ENCODE measurements around the gene SMCO2. TPM values are rescaled to one million over a fixed set of nuclear protein-coding genes. Genes with fewer than 3 reads are reported as not detected.

Gene SMCO2
- total RNA-seq, 4 donors from 2014 or later, result 1.4 to 3.8 (median 1.5) TPM; not detected in 1

DNA sequence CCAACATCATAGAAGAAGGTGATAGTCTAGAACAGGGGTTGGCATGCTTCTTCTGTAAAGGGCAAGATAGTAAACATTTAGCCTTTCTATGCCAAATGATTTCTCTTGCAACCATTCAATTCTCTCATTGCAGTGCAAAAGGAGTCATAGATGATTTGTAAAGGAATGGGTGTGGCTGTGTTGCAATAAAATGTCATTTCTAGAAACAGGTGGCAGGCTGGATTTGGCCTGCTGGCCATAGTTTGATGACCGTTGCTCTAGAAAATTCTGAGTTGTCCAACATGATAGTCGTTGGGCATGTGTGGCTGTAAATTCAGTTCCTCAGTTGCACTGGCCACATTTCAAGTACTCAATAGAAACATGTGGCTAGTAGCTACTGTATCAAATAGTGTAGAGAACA, 21.7 kb downstream of the SMCO2 start:
- intact Hi-C loops (cut with DNase I), result no loop called here
- Histone ChIP-seq H3K36me3 (no peaks in the 10 kb centered on the region), H3K27ac (no peak overlapping the region), H3K4me1 (peaks cover 0 to 2% (median 0%) of the 10 kb centered on the region in 3 donors), H3K9me3 (no peaks in the 10 kb centered on the region), H3K4me3 (no peak overlapping the region), H3K27me3 (no peaks in the 10 kb centered on the region)
- no peak for TF ChIP-seq POLR2A (IDR thresholded peaks at IDR 0.05)
- TF ChIP-seq, protein P1, sequence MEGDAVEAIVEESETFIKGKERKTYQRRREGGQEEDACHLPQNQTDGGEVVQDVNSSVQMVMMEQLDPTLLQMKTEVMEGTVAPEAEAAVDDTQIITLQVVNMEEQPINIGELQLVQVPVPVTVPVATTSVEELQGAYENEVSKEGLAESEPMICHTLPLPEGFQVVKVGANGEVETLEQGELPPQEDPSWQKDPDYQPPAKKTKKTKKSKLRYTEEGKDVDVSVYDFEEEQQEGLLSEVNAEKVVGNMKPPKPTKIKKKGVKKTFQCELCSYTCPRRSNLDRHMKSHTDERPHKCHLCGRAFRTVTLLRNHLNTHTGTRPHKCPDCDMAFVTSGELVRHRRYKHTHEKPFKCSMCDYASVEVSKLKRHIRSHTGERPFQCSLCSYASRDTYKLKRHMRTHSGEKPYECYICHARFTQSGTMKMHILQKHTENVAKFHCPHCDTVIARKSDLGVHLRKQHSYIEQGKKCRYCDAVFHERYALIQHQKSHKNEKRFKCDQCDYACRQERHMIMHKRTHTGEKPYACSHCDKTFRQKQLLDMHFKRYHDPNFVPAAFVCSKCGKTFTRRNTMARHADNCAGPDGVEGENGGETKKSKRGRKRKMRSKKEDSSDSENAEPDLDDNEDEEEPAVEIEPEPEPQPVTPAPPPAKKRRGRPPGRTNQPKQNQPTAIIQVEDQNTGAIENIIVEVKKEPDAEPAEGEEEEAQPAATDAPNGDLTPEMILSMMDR (IDR thresholded peaks at IDR 0.05), result no peak
- no peak for DNase-seq
- 34 to 59% methylated on average over 2 of the region's 2 CpGs for WGBS, 2 donors

DNA sequence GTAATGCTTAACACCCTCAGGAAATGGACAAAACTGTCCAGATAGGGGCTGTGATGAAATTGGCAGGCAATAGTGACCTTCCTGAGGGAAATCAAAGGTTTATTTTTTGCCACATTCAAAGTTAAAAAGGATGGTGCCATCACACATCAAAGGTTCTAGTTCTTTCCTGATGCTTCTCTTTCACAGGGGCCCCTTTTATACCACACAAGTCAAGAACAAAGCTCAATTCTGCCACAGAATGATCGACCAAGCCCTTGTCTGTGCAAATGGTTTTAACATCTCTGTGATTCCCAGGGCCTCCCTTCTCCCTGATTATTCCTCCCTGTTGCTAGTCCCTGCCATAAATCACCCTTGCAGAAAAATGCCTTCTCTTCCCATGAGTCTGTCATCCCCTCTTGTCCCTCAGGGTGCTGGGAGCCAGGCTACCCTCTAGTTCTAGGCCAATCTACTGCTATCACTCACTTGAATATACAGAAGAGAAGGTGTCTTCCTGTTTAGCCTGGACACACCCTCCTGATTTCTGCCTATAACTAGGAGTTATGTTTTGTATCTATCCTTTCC, 22.7 kb downstream of the SMCO2 start:
- H3K27ac ChIP-seq, result no peak overlapping the region
- H3K27me3 ChIP-seq, result no peaks in the 10 kb centered on the region
- DNase-seq, result no peak
- H3K9me3 ChIP-seq, result no peaks in the 10 kb centered on the region
- 57 to 74% methylated on average over 1 of the region's 1 CpG for WGBS, 2 donors
- H3K36me3 ChIP-seq, result no peaks in the 10 kb centered on the region
- H3K4me3 ChIP-seq, result no peak overlapping the region
- peaks cover 0 to 3% (median 2%) of the 10 kb centered on the region in 3 donors for H3K4me1 ChIP-seq
- intact Hi-C loops (cut with DNase I), result no loop called here
- no peak for TF ChIP-seq POLR2A (IDR thresholded peaks at IDR 0.05)
- TF ChIP-seq, protein P1 (IDR thresholded peaks at IDR 0.05), result no peak

DNA sequence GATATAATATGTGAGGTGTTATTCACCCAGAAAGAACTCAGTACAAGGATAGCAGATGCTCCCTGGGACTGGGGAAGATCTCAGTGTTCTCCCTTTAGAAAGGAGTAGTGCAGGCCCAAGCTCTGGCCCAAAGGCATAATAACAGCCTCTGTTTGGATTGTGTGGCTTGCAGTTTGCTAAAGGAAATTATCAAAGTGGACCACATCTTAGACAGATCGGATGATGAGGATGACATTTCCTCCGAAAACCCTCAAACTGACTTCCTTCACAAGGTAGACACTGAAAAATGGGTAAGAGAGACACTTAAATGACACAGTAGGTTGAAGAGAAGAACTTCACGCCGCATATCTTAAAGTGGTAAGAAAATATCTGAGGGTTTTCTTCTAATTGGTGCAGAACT, 26.1 kb downstream of the SMCO2 start:
- Histone ChIP-seq H3K4me1 (peaks cover 0 to 5% (median 3%) of the 10 kb centered on the region in 3 donors), H3K27me3 (no peaks in the 10 kb centered on the region), H3K27ac (no peak overlapping the region), H3K36me3 (no peaks in the 10 kb centered on the region), H3K9me3 (peaks cover 0 to 14% (median 13%) of the 10 kb centered on the region in 3 donors), H3K4me3 (no peak overlapping the region)
- no peak for DNase-seq
- WGBS, 2 donors, result 67 to 74% methylated on average over 4 of the region's 4 CpGs
- TF ChIP-seq, protein P1 (IDR thresholded peaks at IDR 0.05), result no peak
- no peak for TF ChIP-seq POLR2A (IDR thresholded peaks at IDR 0.05)
- intact Hi-C loops (cut with DNase I), result no loop called here

GRCh38 chr12:27474344-27474743, 27.8 kb downstream of the SMCO2 start:
- H3K36me3 ChIP-seq, result no peaks in the 10 kb centered on the region
- no peak overlapping the region for H3K4me3 ChIP-seq
- no peak overlapping the region for H3K27ac ChIP-seq
- H3K27me3 ChIP-seq, result no peaks in the 10 kb centered on the region
- peaks cover 0 to 5% (median 3%) of the 10 kb centered on the region in 3 donors for H3K4me1 ChIP-seq
- WGBS, 2 donors, result 29 to 45% methylated on average over 3 of the region's 3 CpGs
- no peak for DNase-seq
- H3K9me3 ChIP-seq, result peaks cover 0 to 23% (median 22%) of the 10 kb centered on the region in 3 donors
- intact Hi-C loops (cut with DNase I), result no loop called here
- TF ChIP-seq, protein P1 (IDR thresholded peaks at IDR 0.05), result no peak
- TF ChIP-seq POLR2A (IDR thresholded peaks at IDR 0.05), result no peak

GRCh38 chr12:27477049-27477448, 30.5 kb downstream of the SMCO2 start:
- Histone ChIP-seq H3K4me3 (no peak overlapping the region), H3K27me3 (no peaks in the 10 kb centered on the region), H3K9me3 (peaks cover 0 to 23% (median 22%) of the 10 kb centered on the region in 3 donors), H3K27ac (no peak overlapping the region), H3K36me3 (no peaks in the 10 kb centered on the region), H3K4me1 (peaks cover 0 to 5% (median 3%) of the 10 kb centered on the region in 3 donors)
- TF ChIP-seq, protein P1 (IDR thresholded peaks at IDR 0.05), result no peak
- TF ChIP-seq POLR2A (IDR thresholded peaks at IDR 0.05), result no peak
- intact Hi-C loops (cut with DNase I), result no loop called here
- DNase-seq, result no peak

All from esophagus squamous epithelium (tissue), 5 donors.